Embryonic facial prominence (tissue), 1 donor: ENCODE results near the gene SLC25A21.
"Not testable (repeated sequence)": the region's sequence is repeated elsewhere in the genome, so short reads cannot be mapped to it uniquely, and the experiment has no call there.

Source experiments
- DNase-seq: peaks from one replicate; pipeline ENCODE4 v3.0.0-alpha.2; 2016; ENCODE audit errors: extremely low spot score

The SLC25A21 gene

GRCh38 chr14:36713960-36714703 is 458.3 kb downstream of the SLC25A21 start:
- DNase-seq = no peak

GRCh38 chr14:36707570-36707969 is 464.8 kb downstream of the SLC25A21 start:
- no peak for DNase-seq

GRCh38 chr14:36702474-36702873 is 469.9 kb downstream of the SLC25A21 start:
- no peak for DNase-seq

- no peak for DNase-seq
Measured at GRCh38 chr14:36701132-36701531, 471.3 kb downstream of the SLC25A21 start.

GRCh38 chr14:36700651-36701050 is 471.8 kb downstream of the SLC25A21 start:
- DNase-seq = no peak

GRCh38 chr14:36699420-36699819 is 473.0 kb downstream of the SLC25A21 start:
- not testable (repeated sequence) for DNase-seq

- DNase-seq = no peak
Measured at GRCh38 chr14:36690311-36691040, 481.9 kb downstream of the SLC25A21 start.

GRCh38 chr14:36684946-36685345 is 487.5 kb downstream of the SLC25A21 start:
- DNase-seq = no peak

- no peak for DNase-seq
Measured at GRCh38 chr14:36683083-36683724, 489.2 kb downstream of the SLC25A21 start.

- no peak for DNase-seq
Measured at GRCh38 chr14:36682338-36682737, 490.1 kb downstream of the SLC25A21 start.

GRCh38 chr14:36676236-36676635 is 496.2 kb downstream of the SLC25A21 start:
- no peak for DNase-seq

- DNase-seq = no peak
Measured at GRCh38 chr14:36675581-36675980, 496.8 kb downstream of the SLC25A21 start.

GRCh38 chr14:36674659-36675058 is 497.7 kb downstream of the SLC25A21 start:
- no peak for DNase-seq

- DNase-seq = no peak
Measured at GRCh38 chr14:36672095-36672494, 500.3 kb downstream of the SLC25A21 start.

GRCh38 chr14:36671149-36671548 is 501.3 kb downstream of the SLC25A21 start:
- no peak for DNase-seq

- no peak for DNase-seq
Measured at GRCh38 chr14:36667679-36668078, 504.7 kb downstream of the SLC25A21 start.

- DNase-seq = no peak
Measured at GRCh38 chr14:36666416-36667206, 505.8 kb downstream of the SLC25A21 start.

GRCh38 chr14:36665887-36666415 is 506.5 kb downstream of the SLC25A21 start:
- DNase-seq = no peak

- DNase-seq = no peak
Measured at GRCh38 chr14:36664322-36665193, 507.8 kb downstream of the SLC25A21 start.
